Measurements from ENCODE around the gene TNKS2.
"Not testable (repeated sequence)": the region's sequence is repeated elsewhere in the genome, so short reads cannot be mapped to it uniquely, and the experiment has no call there.

The TNKS2 gene

GRCh38 chr10:91797048-91797690, 1.1 kb upstream of the TNKS2 start:
- DNase-seq, result no peak

- DNase-seq, result peak; percentile 43
Observed at GRCh38 chr10:91798649-91799611, 704 bp downstream of the TNKS2 start.

GRCh38 chr10:91799612-91799975, 1.4 kb downstream of the TNKS2 start:
- DNase-seq, result no peak

GRCh38 chr10:91800182-91800581, 2.0 kb downstream of the TNKS2 start:
- no peak for DNase-seq

- DNase-seq, result no peak
Observed at GRCh38 chr10:91800756-91801155, 2.5 kb downstream of the TNKS2 start.

GRCh38 chr10:91803386-91804125, 5.3 kb downstream of the TNKS2 start:
- no peak for DNase-seq

GRCh38 chr10:91804126-91804510, 5.9 kb downstream of the TNKS2 start:
- DNase-seq, result no peak

- no peak for DNase-seq
Observed at GRCh38 chr10:91805110-91805838, 7.0 kb downstream of the TNKS2 start.

GRCh38 chr10:91807264-91807663, 9.0 kb downstream of the TNKS2 start:
- DNase-seq, result not testable (repeated sequence)

GRCh38 chr10:91813251-91813650, 15.0 kb downstream of the TNKS2 start:
- no peak for DNase-seq

- no peak for DNase-seq
Observed at GRCh38 chr10:91816981-91817380, 18.8 kb downstream of the TNKS2 start.

- no peak for DNase-seq
Observed at GRCh38 chr10:91820144-91820543, 21.9 kb downstream of the TNKS2 start.

- no peak for DNase-seq
Observed at GRCh38 chr10:91824076-91824475, 25.9 kb downstream of the TNKS2 start.

- no peak for DNase-seq
Observed at GRCh38 chr10:91829268-91829667, 31.0 kb downstream of the TNKS2 start.

- DNase-seq, result no peak
Observed at GRCh38 chr10:91838199-91838598, 40.0 kb downstream of the TNKS2 start.

GRCh38 chr10:91843083-91843482, 44.9 kb downstream of the TNKS2 start:
- DNase-seq, result no peak

- no peak for DNase-seq
Observed at GRCh38 chr10:91856637-91857036, 58.4 kb downstream of the TNKS2 start.

- no peak for DNase-seq
Observed at GRCh38 chr10:91860885-91861284, 62.7 kb downstream of the TNKS2 start.

- DNase-seq, result no peak
Observed at GRCh38 chr10:91864099-91864498, 65.9 kb downstream of the TNKS2 start.

GRCh38 chr10:91864744-91865143, 66.5 kb downstream of the TNKS2 start:
- no peak for DNase-seq

GRCh38 chr10:91865562-91866081, 67.4 kb downstream of the TNKS2 start:
- no peak for DNase-seq

- no peak for DNase-seq
Observed at GRCh38 chr10:91875156-91875555, 76.9 kb downstream of the TNKS2 start.

GRCh38 chr10:91875779-91876178, 77.6 kb downstream of the TNKS2 start:
- no peak for DNase-seq

All from CD4-positive, alpha-beta T cell treated with Interleukin-4 for 4 hours (primary cell).